GM19452 (cell line): ENCODE data around the gene TNS1.

Experiments
- ATAC-seq: cut with Tn5 transposase; IDR thresholded peaks from one replicate; pipeline ENCODE4 v1.9.1; 2021; ENCODE audit not compliant: unreplicated experiment

The TNS1 gene

GRCh38 chr2:217856159-217856558 lies 146.6 kb downstream of the TNS1 start:
- no peak for ATAC-seq

GRCh38 chr2:217854684-217855420 lies 147.9 kb downstream of the TNS1 start:
- no peak for ATAC-seq

GRCh38 chr2:217853961-217854360 lies 148.8 kb downstream of the TNS1 start:
- no peak for ATAC-seq

GRCh38 chr2:217853301-217853881 lies 149.4 kb downstream of the TNS1 start:
- ATAC-seq: no peak

- no peak for ATAC-seq
These were observed 150.1 kb downstream of the TNS1 start for GRCh38 chr2:217852555-217853211.

GRCh38 chr2:217851191-217852020 lies 151.4 kb downstream of the TNS1 start:
- ATAC-seq: no peak

GRCh38 chr2:217849154-217849975 lies 153.4 kb downstream of the TNS1 start:
- ATAC-seq: no peak

- ATAC-seq: no peak
These were observed 154.3 kb downstream of the TNS1 start for GRCh38 chr2:217848351-217848957.

GRCh38 chr2:217847552-217848350 lies 155.0 kb downstream of the TNS1 start:
- no peak for ATAC-seq

- ATAC-seq: no peak
These were observed 155.7 kb downstream of the TNS1 start for GRCh38 chr2:217847115-217847514.

- ATAC-seq: no peak
These were observed 156.5 kb downstream of the TNS1 start for GRCh38 chr2:217846321-217846743.

GRCh38 chr2:217845301-217845700 lies 157.5 kb downstream of the TNS1 start:
- no peak for ATAC-seq

- ATAC-seq: no peak
These were observed 158.1 kb downstream of the TNS1 start for GRCh38 chr2:217844696-217845095.

GRCh38 chr2:217843324-217843723 lies 159.5 kb downstream of the TNS1 start:
- ATAC-seq: no peak

- no peak for ATAC-seq
These were observed 160.8 kb downstream of the TNS1 start for GRCh38 chr2:217842017-217842416.

GRCh38 chr2:217840522-217840921 lies 162.3 kb downstream of the TNS1 start:
- no peak for ATAC-seq

- ATAC-seq: no peak
These were observed 163.1 kb downstream of the TNS1 start for GRCh38 chr2:217839750-217840107.

GRCh38 chr2:217839073-217839749 lies 163.6 kb downstream of the TNS1 start:
- no peak for ATAC-seq

- ATAC-seq: no peak
These were observed 164.4 kb downstream of the TNS1 start for GRCh38 chr2:217838409-217838831.
